Pulmonary artery endothelial cell (primary cell): ENCODE results near the gene RAB27B. TPM values are rescaled to one million over a fixed set of nuclear protein-coding genes. Genes with fewer than 3 reads are reported as not detected.

Experiments
- DNase-seq: peaks from one replicate; pipeline ENCODE4 v3.0.0-alpha.2; 2011; ENCODE audit warnings: low read depth, low spot score
- total RNA-seq: library from RNA; depleted of rRNA; stranded (reverse); fragments of >200 nt; gene quantifications from 2 replicates; pipeline ENCODE4 v1.2.3, GENCODE V29; 2014

Gene RAB27B
- total RNA-seq, 1 donor from 2014 or later = 0.13 TPM

DNA sequence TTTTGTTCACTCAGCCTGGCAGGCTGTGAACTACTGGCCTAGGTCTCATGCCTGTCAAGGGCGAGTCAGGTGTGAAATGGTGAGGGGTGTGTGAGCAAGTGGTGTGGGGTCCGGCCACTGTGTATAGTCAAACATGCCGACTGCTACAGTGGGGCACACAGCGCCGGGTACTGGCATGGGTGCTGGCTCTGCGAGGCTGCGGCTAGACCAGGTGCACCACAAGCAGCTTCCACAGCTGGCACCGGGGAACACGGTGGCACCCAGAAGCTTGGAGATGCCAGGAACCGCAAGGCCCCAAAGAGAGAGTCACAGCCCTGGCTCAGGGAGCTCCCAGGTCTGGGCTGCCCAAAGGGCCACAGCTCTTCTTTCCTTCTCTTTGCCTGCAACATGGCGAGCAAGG is 81.3 kb downstream of the RAB27B start:
- no peak for DNase-seq

DNA sequence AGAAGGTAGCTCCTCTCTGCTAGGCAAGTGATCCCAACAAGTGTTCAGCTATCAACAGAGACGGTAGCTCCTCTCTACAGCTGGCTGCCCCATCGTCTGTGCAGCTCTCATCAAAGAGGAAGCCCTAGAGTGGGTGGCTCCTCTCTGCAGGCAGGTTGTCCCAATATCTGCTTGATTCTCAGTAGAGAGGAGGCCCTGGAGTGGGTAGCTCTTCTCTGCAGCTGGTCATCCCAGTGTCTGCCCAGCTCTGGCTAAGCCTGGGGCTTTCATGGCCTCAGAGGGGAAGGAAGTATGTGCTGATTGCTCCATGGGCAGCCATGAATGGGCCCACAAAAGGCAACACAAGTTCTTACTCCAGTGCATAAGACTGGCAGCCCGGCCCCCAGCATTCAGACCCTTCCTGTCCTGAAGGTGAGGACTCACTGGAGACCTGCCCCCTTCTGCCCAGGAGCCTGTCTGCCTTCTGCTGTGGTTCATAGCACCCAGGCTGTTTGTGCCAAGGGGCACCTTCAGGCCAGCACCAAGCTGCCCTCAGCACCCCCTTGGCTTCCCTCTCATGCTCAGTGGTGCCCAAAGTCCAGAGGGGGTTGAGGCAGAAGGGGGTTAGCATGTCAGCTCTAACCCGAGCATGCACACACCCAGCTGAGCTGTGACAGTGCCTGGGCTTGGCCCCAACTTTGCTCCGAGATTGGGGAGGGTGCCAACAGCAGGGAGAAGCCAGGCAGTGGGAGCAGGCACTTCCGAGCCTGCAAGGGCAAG is 82.1 kb downstream of the RAB27B start:
- no peak for DNase-seq

DNA sequence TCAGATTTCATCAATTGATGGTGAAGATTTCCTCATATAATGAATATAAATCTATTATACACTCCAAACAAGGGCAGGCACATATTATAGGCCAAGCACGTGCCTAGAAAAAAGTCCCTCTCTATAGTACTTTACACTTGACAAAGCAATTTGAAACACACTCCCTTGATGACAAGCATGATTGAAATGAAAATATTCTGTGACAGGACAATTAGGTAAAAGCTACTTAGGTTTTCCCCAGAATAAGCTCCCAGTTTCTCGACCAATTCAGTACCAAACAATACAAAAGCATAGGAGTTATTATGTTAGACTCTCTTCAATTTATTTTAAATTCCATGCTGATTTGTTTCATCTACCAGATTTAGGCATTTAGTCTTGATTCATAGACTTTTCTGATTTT is 83.3 kb downstream of the RAB27B start:
- no peak for DNase-seq

DNA sequence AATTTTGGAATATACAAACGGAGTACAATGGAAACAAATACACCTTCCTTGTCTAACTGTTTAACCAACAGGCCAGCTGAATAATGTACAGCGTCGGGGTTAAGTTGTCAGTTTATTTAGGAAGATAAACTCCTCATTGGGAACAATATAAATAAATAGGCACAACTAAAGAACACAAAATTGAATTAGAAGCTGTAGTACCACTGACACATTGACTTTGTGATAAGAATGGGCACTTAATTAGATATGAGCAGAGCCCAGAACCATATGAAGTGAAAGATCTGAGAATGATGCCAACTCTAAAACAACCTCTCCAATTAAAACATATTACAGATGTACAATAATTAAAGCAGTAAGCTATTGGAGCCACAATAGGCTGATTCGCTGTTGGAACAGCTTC is 86.5 kb downstream of the RAB27B start:
- no peak for DNase-seq

DNA sequence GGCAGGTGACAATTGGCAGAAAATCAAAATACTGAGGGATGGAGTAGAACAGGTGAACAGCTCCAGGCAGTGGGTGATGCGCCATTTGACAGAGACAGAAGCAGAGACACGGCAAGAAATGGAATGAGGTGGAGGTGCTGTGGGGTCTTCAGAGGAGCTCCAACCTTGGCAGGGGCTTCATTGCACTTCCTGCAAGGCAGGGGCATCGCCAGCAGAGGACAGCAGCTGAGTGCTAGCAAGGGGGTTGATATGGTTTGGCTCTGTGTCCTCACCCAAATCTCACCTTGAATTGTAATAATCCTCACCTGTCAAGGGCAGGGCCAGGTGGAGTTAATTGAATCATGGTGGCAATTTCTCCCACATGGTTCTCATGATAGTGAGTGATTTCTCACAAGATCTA is 88.2 kb downstream of the RAB27B start:
- DNase-seq = no peak

DNA sequence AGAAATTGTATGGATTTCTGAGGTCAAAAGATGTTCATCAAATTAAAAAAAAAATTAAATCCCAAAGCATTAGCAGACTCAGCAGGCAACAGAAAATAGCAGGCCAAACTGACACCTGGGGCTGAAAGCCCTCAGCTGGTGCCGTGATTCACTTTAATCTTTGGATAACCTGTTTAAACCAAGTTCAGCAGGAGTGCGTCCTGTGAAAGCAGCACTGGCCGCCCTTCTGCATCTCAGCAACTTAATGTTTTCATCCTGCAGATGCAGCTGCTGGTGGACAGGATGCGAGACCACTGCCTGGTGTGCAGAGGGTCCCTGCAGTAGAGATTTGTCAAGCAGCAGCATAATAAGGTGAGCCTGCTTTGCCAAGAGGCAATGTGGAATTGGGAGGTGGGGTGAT is 89.8 kb downstream of the RAB27B start:
- DNase-seq = no peak

DNA sequence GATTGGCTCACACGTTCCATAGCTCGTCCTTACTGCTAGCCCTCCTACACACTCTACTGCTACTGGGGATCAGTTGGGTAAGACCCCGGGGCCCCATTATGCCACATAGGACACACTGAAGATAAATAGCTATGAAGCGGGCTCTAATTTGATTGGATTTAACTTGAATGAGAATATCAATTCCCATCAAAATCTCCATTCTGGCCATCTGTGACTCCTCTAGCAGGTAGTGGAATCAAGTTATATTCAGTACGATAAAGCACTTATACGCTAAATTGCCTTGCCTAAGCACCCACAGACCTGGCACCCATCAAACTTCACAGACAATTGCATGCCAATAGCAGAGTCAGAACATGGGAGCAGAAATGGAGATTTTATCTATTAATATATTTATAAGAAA is 91.1 kb downstream of the RAB27B start:
- no peak for DNase-seq

DNA sequence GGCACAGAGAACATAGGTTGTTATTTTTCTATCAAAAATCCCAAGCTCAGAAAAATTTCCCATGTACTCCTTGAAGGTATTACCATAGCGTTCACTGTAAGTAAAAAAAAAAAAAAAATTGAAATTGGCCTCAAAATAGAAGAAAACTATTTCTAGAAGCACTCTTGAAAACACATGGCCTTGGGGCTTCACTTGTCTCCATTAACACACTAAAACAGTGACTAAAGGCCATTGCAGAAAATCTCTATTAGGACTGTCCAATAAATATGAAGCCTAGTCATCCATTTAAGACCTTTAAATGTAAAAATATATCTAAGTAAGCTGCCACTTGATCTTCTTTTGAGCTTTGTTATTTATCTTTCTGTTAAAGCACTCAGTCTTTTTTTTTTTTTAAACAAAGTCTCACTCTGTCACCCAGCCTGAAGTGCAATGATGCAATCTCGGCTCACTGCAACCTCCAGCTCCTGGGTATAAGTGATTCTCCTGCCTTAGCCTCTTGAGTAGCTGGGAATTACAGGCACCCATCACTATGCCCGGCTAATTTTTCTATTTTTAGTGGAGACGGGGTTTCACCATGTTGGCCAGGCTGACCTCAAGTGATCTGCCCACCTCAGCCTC is 95.2 kb downstream of the RAB27B start:
- no peak for DNase-seq

DNA sequence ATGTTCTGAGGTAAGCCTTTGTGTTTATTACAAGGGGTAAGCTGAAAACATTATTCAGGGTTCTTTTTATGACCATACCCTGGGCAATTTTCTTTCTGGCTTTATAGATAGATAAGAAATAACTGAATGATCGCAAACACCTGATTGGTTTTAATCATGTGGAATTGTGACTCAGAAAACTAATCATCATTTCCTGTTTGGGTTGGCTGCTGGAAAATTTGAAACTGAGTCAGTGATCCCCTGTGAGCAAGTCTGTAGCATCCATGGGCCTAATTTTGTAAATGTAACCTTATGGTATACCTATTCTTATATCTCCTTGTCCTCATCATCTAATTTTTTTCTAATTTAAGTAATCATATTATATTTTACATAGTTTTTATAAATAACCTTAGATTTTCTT is 96.7 kb downstream of the RAB27B start:
- no peak for DNase-seq

DNA sequence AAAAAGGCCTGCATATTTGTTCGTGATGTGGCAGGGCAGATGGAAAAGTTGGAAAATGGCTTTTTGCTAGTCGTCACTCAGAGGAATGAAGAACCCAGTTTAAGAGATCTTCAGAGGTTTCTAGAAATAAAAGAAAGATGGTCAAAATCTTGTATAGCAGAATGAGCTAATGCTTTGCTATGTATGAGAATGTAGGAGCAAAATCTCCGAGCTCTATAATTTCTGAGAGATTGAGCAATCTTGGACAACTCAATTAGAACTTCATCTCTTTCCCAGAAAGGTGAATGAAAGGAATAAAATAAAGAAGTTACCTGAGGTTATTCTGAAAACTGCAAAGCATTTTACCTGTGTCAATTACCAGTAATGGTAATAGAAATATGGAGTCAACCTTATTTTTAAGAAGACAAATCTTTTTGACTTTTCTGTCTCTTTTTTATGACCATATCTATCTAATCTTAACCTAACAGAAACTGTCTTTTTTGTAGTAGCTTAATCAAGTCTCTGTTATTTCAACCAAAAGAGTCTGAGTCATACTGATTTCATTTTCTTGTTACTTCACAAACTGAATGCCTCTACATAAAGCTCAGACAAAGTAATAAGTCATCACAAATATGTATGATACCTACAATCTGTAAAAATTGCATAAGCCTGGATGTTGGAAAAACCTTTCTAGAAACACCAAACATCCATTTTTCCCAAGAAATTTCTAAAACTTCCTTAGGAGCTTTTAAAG is 98.5 kb downstream of the RAB27B start:
- no peak for DNase-seq

DNA sequence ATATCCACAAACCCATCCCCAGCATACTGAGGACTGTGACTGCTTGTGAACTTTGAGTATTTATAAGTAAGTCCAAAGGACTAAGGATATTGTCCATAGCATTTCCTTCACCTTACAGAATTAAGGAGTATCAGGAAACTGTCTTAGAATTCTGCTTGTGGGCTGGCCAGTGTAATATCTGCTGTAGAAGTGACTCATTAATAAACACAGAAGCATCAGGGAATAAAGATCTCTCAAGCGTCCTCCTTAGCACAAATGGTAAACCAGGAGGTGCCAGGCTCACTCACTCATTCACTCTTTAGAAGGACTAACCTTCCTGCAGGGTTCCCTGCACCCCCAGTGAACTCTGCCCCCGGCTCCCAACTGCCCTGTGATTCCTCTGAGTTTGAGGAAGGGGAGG is 100.0 kb downstream of the RAB27B start:
- no peak for DNase-seq

DNA sequence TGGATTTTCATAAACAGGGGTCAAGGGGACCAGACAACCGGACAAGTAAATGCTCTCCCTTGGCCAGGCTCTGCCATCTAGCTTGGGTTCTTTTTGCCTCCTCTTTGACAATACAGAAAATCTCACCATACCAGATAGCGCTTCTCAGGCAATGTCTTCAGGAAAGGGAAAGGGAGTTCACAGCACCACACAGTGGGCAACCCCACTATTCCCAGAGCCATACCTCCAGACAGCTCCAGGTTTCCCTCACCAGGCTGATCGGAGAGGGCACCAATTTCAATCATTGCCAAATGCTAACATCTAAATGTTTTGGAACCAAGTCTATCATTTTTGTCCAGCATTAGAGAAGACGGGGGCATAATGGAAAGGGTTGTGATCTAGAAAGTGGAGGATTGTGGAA is 102.9 kb downstream of the RAB27B start:
- DNase-seq = no peak

DNA sequence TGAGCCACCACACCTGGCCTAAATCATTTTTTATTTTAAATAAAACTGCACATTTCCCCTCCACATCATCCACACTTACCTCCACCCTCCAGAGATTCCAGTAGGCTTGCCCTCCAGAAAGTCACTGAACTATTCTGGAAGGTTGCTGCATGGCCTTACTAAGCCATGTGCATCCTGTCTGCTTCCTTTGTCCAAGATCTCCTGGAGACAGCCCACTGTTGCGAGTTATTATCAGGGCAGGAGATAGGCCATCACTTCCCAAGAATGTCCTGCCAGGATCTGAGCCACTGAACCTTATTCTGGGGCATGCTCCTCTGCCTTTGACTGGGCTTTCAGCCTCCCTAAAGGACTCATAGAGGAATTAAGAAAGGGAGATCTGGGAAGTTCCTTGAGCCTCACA is 104.2 kb downstream of the RAB27B start:
- DNase-seq = no peak

DNA sequence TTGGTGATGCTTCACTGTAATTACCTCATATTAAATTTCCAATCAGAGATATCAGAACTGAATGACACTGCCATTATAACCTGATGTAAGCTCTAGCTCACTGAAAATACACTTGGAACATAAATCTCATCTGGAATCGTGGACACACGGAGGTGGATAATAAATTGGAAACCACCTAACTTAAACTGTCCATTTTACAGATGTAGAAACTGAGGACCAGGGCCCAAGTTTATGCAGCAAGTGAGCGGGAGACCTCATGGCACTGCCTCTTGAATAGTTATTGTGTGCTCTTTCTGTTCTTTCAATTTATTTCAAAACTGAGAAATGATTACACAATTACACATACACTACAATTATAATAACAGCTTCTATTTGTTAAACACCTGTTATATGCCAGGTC is 110.2 kb downstream of the RAB27B start:
- no peak for DNase-seq

DNA sequence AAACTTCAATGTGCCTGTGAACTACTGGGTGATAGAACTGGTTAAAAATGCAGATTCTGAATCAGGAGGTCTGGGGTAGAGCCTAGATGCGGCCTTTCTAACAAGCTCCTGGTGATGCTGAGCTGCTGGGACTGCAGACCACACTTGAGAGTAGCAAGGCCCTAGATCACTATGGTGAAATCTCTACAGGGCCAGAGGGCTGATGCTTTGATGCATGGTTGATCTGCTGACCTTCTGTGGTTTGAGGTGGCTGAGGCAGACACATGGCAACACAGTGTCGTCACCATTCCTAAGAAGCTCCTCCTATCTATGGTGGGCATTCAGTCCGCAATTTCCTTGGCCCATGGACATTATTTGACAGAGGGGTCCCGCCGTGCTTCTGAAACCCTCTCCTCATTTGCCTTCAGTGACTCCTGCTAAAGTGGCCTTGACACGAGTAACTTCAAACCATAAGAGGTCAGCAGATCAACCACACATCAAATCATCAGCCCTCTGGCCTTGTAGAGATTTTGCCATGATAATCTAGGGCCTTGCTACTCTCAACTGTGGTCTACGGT is 111.2 kb downstream of the RAB27B start:
- no peak for DNase-seq

DNA sequence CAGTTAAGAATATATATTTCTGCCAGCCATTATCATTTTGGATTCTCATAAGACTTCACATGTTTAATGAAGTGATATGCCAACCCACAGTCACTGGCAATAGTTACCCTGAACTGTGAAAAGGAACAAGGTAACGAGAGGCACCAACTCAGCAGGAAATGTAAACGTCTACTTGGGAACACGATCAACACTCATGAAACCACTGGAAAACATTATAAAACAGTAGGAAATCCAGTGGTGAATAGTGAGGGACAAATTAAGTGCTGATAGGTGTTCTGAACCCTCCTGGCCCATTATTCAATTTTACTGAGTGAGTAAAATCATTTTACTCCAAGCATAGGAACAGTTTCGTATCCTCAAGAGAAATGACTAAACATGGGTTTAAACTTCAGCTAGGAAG is 113.9 kb downstream of the RAB27B start:
- no peak for DNase-seq

DNA sequence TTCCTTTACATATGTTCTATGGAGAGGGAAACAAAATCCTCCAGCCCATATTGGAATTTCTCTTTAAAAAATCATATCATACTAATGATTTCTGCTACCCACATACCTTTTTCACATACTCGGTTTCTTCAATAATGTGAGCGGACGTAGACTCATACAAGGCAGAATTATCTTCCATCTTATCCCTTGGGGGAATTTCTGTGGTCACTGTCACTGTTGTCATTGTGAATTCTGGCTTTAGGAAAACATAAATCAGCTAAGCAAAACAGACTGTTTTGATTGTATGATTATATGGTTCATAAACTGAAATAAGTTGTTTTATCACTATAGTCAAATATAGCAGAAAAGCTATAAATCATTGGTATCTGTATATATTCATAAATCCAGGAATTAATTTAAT is 114.3 kb downstream of the RAB27B start:
- DNase-seq = no peak

Other genes starting within 250 kb of the RAB27B start
- gene DYNAP, start 237.2 kb upstream of the RAB27B start, total RNA-seq = not detected in 2 replicates
- 1.1 and 1.6 TPM in 2 replicates for gene CCDC68, start 131.0 kb downstream of the RAB27B start, total RNA-seq